Activated CD4-positive, alpha-beta T cell treated with anti-CD3 and anti-CD28 coated beads for 24 hours (primary cell): Measurements from ENCODE around the gene PLA2G5.
"Not testable (repeated sequence)": the region's sequence is repeated elsewhere in the genome, so short reads cannot be mapped to it uniquely, and the experiment has no call there.

Experiments used
- DNase-seq, 2 donors: peaks; one replicate each; pipeline ENCODE4 v3.0.0-alpha.2; 2020; ENCODE audit warnings: low read depth in 2 of 2

Gene PLA2G5

DNA sequence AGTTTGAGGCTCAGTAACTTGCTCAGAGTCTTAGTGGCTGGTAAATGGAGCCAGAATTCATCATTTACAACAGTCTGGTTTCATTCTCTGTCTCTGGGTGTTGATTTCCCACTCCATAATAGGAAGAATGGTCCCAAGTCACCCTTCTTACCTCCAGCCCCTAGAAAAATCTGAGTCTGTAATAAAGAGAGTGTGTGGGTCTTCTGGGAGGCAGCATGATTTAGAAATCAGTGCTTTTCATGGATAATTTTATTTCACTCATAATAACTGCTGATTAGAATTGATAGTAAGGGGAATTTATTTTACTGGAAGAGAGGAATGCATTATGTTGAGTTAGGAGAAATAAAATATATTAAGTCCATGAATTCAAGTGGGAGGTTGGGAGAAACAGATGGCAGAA lies 47.2 kb downstream of the PLA2G5 start:
- no peak for DNase-seq

GRCh38 chr1:20119347-20119746 lies 49.4 kb downstream of the PLA2G5 start, which contains the start of gene PLA2G2D:
PLA2G2D (minus strand) TSS chr1:20119536; CDS start chr1:20119498, 38 bp downstream.
- DNase-seq, result no peak

GRCh38 chr1:20120796-20121195 lies 50.8 kb downstream of the PLA2G5 start:
- no peak for DNase-seq

DNA sequence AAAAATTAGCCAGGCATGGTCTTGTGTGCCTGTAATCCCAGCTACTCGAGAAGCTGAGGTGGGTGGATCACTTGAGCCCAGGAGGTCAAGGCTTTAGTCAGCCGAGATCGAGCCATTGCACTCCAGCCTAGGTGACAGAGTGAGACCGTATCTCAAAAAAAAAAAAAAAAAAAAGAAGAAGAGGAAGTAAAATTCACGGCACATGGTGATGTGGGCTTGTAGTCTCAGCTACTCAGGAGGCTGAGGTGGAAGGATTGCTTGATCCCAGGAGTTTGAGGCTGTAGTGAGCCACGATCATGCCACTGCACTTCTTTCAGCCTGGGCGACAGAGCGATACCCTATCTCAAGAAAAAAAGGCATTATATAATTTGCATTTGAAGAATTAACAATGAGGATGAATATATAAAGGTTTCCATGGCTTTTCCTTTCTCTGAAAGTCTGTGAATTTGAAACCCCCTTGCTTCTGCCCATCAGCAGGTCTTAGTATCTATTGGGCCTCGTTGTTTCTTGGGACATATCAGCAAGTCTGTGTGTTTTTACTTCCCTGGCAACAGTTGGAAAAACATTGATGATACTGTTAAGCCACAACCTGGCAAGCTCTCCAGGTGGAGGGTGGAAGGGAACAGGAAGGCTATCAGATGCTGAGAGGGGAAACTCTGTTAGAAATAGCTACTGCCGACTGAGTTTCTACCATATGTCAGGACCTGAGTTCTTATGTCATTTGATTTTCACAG lies 53.9 kb downstream of the PLA2G5 start:
- no peak for DNase-seq

DNA sequence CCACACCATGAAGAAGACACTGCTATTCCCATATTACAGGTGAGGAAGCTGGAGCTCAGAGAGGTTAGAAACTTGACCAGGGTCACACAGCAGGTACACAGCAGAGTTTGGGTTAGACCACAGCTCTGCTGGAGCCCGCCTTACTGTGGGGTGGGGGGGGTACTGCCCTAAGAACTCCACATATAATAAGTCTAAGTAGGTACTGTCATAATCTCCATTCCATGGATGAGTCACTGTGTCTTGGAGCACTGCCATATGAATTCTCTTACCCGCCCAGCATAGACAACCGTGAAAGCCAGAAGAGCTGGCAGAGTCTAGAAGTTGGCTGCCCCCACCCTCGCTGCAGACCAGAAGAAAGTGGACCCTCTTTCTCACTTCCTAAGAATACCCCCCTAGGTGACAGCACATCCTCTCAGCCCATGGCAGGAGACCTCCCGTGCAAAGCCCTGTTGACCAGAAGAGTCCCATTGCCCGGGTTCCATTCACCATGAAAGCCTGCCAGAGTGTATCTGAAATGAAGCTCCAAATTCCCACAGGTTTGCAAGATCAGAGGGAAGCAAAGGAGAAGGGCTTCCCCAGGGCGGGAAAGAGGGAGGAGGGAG lies 54.6 kb downstream of the PLA2G5 start:
- DNase-seq, result no peak

GRCh38 chr1:20125100-20125499 lies 55.1 kb downstream of the PLA2G5 start:
- no peak for DNase-seq

GRCh38 chr1:20126041-20126805 lies 56.2 kb downstream of the PLA2G5 start:
- no peak for DNase-seq

DNA sequence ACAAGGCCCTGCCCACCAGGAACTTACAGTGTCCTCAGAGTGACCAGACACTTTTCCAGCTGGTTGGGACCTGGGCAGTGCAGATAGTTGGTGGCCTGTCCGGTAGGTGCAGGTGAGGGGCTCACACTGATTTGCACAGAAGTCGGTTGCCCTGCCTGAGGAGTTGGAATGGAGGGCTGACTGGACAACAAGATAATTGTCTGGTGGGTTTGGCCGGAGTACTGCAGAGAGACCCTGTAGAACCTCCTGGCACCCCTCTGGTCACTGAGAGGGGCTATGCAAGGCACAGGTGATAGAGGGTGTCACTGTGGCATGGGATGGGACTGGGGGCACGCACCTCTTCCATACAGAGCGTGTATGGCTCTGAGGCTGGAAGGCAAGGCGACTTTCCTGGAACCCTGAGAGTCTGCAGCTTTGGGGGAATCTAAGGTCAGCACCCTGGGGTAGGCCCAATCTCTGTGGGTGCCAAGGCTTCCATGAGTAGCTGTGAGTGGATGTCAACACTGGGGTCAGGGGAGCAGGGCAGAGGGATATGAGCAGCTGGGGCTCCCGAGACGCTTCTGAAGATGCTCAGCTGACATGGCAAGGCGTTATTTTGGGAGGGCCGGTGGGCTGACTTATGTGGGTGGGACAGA lies 56.9 kb downstream of the PLA2G5 start:
- no peak for DNase-seq

- not testable (repeated sequence) for DNase-seq
Observed at GRCh38 chr1:20130518-20130917, 60.5 kb downstream of the PLA2G5 start.

DNA sequence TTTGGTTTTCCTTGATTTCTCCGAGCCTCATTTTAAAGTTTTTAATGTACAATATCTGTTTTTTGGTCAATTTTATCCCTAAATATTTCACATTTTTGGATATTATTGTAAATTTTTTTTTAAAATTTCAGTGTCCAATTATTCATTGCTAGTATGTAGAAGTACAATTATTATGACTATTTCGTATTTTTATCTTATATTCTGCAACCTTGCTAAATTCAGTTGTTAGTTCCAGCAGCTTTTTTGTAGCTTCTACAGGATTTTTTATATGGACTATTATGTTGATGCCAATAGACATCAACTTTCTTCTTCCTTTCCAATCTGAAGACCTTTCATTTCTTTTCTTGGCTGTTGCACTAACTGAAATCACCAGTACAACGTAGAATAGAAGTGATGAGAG lies 65.0 kb downstream of the PLA2G5 start:
- no peak for DNase-seq

DNA sequence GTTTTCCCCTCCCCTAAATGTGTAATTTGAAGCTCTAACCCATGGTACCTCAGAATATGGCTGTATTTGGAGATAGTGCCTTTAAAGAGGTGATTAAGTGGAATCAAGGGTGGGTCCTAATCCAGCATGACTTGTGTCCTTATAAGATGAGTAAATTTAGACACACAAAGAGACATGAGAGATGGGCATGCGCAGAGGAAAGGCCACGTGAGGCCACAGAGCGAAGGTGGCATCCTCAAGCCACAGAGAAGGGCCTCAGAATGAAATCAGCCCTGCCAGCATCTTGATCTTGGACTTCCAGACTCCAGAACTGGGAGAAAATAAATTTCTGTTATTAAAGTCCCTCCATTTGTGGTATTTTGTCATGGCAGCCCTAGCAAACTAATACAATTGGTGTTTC lies 66.3 kb downstream of the PLA2G5 start:
- no peak for DNase-seq

GRCh38 chr1:20137055-20137454 lies 67.1 kb downstream of the PLA2G5 start:
- no peak for DNase-seq

DNA sequence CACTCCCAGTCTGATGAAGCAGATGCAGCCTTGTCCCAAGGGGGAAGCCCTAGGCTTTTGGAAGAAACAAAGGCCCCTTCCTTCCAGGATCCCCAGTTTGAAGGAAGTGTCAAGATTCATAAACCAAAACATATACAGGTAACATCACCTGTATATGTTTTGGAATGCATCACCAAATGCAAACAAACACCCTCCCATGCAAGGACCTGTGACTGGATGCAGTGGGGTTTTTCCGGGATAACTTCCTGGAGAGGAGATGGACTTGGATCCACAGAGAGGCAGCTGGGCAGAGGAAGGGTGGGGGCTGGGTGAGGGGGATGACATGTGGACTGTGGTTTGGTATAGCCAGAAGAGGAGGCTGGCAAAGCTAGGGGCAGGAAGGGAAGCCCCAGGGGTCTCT lies 67.6 kb downstream of the PLA2G5 start:
- DNase-seq, result no peak

DNA sequence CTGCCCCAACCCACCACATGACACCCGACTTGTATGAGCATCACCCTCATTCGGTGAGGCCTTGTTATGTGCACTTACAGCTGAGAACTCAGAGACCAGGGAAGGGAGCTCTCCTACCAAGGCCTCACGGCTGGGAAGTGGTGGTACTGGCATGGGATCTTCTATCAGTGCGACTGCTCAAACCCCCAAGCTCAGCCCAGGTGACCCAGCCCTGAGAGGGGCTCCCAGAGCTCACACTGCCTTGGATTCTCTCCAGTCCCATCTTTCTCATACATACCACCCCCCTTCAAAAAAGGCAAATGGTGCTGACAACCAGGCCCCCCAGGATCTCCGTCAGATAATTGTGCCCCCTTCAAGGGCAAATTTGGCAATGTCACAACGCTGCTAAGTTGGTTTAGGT lies 68.4 kb downstream of the PLA2G5 start:
- no peak for DNase-seq

GRCh38 chr1:20138961-20139550 lies 69.1 kb downstream of the PLA2G5 start, which contains the start of gene PLA2G2F:
PLA2G2F (plus strand) TSS chr1:20139323; CDS start chr1:20139428, 105 bp downstream.
- DNase-seq, result no peak

- DNase-seq, result no peak
Observed at GRCh38 chr1:20139776-20140612, 70.0 kb downstream of the PLA2G5 start.

DNA sequence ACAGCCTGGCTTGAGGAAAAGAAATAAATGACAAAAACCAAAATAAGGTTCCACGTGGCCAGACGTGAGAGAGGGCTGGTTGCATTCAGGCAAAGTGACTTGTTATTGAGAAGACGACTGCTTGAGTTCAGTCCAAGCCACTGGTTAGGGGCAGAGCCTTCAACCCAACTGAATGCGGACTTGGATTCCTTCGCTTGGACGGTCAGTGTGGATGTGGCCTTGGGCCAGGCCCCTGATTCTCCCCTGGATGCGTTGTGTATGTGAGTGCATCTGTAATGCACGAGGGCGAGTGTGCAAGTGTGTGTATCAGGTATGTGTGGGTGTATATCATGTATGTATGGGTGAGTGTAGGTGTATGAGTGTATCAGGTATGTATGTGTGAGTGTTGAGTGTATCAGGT lies 71.0 kb downstream of the PLA2G5 start:
- DNase-seq, result no peak

DNA sequence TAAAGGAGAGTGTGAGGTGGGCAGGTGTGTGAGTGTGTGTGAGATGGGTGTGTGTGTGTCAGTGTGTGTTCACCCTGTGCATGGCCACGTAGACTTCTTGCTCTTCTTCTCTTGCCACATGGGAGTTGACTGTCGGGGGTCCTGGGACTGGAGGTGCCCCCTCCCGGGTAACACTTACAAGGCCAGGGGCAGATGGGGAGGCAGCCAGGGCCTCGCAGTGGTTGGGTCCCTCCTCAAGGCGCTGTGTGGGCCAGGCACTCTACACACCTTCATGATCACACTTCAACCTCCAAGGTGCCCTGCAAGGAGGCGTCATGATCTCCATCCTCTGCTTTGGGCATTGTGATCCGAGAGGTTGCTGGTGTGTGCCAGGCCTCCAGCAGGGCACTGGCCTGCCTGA lies 71.5 kb downstream of the PLA2G5 start:
- DNase-seq, result no peak
